Stimulated activated CD4-positive, alpha-beta T cell treated with anti-CD3 and anti-CD28 coated beads, Interleukin-1b, Interleukin-23, amount 100 ng/mL, for 48 hours (primary cell): Measurements from ENCODE around the gene ZDHHC11B.
"Not testable (repeated sequence)": the region's sequence is repeated elsewhere in the genome, so short reads cannot be mapped to it uniquely, and the experiment has no call there.

Source experiments
- DNase-seq: peaks from one replicate; pipeline ENCODE4 v3.0.0-alpha.2; 2020

Gene ZDHHC11B

GRCh38 chr5:783881-784427, 575 bp downstream of the ZDHHC11B start:
- DNase-seq = not testable (repeated sequence)

- peak; percentile 17 for DNase-seq
These were observed 1.3 kb downstream of the ZDHHC11B start for GRCh38 chr5:783049-783802.

- DNase-seq = not testable (repeated sequence)
These were observed 2.2 kb downstream of the ZDHHC11B start for GRCh38 chr5:782356-782755.

- DNase-seq = not testable (repeated sequence)
These were observed 4.0 kb downstream of the ZDHHC11B start for GRCh38 chr5:780571-780970.

DNA sequence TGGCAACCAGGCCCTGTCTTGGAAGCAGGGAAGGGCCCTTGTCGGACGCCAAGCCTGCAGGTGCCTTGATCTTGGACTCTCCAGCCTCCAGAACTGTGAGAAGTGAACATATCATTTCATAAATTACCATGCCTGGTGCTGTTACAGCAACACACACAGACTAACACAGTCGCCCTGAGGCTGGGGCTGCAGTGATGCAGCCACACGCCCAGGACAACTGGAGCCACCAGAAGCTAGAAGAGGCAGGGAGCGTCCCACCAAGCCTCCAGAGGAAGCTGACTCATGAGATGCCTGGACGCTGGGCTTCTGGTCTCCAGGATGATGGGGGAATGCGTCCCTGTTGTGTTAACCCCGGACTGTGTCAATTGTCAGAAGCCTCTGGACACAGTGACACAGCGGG, 5.6 kb downstream of the ZDHHC11B start:
- not testable (repeated sequence) for DNase-seq

- not testable (repeated sequence) for DNase-seq
These were observed 6.1 kb downstream of the ZDHHC11B start for GRCh38 chr5:778421-778820.

DNA sequence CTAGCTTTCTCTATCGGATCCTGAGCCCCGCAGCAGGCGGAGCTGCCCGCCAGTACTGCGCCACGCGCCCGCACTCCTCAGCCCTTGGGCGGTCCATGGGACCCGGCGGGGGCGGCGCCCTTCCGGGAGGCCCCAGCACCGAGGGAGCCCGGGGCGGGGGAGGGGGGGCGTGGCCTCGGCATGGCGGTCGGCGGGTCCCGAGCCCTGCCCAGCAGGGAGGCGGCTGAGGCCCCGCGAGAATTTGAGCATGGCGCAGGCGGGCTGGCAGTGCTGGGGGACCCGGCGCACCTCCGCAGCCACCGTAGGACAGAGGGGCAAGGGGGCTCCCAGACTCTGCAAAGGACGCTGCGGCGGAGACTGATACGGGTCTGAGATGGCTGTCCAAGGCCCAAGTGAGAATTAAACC, 6.8 kb downstream of the ZDHHC11B start:
- no peak for DNase-seq

- no peak for DNase-seq
These were observed 7.4 kb downstream of the ZDHHC11B start for GRCh38 chr5:776862-777711.

GRCh38 chr5:775961-776861, 8.3 kb downstream of the ZDHHC11B start:
- no peak for DNase-seq

DNA sequence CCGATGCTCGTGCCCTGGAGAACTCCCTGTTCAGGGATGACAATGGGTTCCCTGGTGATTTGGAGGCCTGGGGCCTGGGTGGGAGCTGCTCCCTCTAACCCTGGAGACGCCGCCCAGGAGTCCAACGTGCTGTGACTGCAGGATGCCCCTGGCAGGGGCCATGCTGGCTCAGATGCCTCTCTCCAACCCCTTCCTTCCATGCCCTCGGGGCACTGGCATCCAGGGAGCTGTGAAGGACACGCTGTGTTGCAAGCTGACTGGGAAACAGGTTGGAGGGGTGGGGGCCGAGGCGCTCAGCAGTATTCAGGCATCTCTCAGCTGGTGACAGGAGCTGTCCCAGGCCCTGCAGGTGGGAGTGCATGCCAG, 9.0 kb downstream of the ZDHHC11B start:
- not testable (repeated sequence) for DNase-seq

DNA sequence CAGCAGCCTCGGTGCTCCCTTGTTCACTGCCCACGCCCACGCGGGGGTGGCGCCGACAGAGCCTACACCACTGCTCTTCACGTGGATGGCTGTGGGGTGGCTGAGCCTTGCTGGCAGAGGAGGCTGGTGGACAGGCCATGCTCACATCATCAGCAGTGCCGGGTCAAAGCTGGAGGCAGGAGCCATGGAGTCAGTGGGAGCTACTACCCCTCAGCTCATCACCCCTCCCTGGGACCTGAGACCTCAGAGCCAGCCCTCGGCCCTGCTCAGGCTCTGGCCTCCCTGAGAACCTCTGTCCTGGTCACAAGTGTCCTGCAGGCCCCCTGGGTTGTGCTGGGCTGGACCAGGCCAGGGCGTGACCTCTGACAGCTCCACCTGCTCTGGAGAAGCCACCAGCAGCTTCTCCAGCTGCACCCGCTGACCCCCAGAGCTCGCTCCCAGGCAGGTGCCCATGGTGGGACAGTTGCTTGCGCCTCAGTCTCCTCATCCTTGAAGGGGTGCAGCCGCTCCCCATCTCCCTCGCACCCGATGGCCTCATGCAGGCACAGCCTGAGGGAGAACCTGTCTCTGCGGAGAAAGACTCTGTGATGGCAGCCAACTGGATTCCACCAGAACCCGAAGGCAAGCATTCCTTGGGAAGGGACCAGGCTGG, 9.5 kb downstream of the ZDHHC11B start:
- not testable (repeated sequence) for DNase-seq

GRCh38 chr5:774304-774703, 10.2 kb downstream of the ZDHHC11B start:
- not testable (repeated sequence) for DNase-seq

DNA sequence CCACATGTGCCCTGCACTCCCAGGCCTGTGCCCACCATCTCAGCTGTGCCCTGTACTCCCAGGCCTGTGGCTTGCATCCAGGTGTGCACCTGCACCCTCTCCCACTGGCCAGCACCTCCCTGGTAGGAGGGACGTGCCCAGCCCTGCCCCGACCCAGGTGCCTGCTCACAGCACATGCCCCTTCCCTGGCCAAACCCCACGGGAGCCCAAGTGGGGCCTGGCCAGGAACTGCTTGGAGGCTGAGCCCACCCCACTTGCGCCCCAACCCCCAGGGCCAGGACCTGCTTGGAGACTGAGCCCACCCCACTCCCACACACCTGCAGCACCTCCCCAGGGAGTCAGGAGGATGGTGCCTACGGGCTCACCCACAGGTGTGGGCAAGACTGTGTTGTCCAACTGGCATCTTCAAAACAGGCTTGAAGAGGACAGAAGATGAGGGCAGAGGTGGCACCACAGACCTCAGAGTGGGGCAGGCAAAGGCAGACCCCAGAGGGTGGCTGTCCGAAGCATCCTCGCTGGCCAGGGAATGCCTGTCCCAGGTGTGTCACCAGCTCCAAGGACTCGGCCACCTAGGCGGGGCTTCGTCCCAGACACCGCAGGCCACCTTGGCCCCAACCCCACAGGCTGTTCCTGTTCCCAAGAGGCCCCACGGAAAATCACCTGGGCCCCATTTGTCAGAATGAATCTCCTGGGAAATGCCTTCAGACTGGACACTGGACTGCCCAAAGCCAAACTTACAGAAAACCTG, 10.8 kb downstream of the ZDHHC11B start:
- DNase-seq = no peak

DNA sequence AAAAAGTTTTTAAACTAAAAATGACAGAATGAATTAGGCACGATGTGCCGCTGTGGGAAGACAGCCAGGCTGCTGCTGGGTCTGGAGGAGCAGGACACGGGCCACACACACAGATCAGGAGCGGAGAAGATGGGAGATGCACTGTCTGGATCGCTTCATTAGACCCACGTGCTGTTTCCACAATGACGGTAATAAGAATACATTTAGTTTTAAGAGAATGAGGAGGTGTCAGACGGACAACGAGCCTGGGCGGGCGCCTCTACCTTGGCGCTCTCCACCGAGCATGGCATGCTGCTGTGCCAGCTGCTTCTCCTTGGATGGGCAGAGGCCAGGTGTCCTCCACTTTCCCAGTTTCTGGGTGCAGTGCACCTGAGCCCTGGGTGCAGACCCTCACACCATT, 11.6 kb downstream of the ZDHHC11B start:
- DNase-seq = not testable (repeated sequence)

- DNase-seq = not testable (repeated sequence)
These were observed 12.0 kb downstream of the ZDHHC11B start for GRCh38 chr5:772547-772890.

- DNase-seq = not testable (repeated sequence)
These were observed 12.5 kb downstream of the ZDHHC11B start for GRCh38 chr5:771841-772546.

- not testable (repeated sequence) for DNase-seq
These were observed 13.3 kb downstream of the ZDHHC11B start for GRCh38 chr5:771087-771781.

GRCh38 chr5:770585-770984, 13.9 kb downstream of the ZDHHC11B start:
- DNase-seq = not testable (repeated sequence)

DNA sequence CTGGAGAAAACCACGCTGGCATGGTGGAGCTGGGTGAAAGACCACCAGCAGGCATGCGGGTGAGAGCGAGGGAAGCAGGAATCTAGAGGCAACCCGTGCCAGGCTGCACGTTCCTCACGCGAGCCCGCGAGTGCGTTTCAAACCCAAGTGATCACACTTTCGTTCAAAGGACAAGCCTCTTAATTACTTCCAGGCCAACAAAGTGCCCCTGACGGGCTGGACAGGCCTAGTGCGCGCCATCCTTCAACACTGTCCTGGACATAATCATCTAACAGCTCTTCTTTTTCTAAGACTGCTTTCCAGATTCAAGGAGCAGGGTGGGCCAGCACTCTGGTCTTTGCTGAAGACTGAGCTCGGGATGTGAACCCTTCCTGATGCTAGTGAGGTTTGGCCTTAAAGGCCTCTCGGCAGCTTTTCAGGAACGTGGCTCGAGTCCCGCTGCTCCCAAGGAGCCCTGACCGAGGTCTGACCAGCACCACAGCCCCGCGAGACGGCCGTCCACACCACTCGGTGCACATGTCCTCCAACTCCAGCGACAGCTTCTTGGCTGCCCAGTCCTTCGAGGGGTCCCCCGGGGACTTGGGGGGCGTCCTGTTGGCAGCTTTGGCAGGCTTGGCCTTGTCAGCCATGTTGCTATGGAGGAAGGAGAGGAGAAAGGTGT, 14.9 kb downstream of the ZDHHC11B start:
- DNase-seq = not testable (repeated sequence)
